ENCODE results near the gene LAIR2.
A peak's percentile ranks its signal among the peaks of the same experiment; 100 is the strongest.
"Not testable (repeated sequence)": the region's sequence is repeated elsewhere in the genome, so short reads cannot be mapped to it uniquely, and the experiment has no call there.

The LAIR2 gene

GRCh38 chr19:54463531-54464043 is 39.0 kb upstream of the LAIR2 start, which contains the start of gene LENG9:
Gene LENG9 (minus strand): TSS chr19:54463778. CDS start chr19:54463526, 252 bp downstream.
- DNase-seq (ENCODE audit: low read depth): peak; percentile 97
- TF ChIP-seq, protein P1, sequence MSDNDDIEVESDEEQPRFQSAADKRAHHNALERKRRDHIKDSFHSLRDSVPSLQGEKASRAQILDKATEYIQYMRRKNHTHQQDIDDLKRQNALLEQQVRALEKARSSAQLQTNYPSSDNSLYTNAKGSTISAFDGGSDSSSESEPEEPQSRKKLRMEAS (IDR thresholded peaks at IDR 0.05; ENCODE audit: low read depth, low read length): peak; percentile 57
- peak; percentile 89 for TF ChIP-seq POLR2A (IDR thresholded peaks at IDR 0.05; ENCODE audit: extremely low read depth, insufficient read length)
- no peak for TF ChIP-seq CTCF (IDR thresholded peaks at IDR 0.05; ENCODE audit: low read depth, low read length)
- TF ChIP-seq MYC (IDR thresholded peaks at IDR 0.05; ENCODE audit: low read depth, low read length): peak; percentile 62
- peak within 1 kb of the TSS; percentile 64 for H3K4me3 ChIP-seq (ENCODE audit: low read depth, low read length)

DNA sequence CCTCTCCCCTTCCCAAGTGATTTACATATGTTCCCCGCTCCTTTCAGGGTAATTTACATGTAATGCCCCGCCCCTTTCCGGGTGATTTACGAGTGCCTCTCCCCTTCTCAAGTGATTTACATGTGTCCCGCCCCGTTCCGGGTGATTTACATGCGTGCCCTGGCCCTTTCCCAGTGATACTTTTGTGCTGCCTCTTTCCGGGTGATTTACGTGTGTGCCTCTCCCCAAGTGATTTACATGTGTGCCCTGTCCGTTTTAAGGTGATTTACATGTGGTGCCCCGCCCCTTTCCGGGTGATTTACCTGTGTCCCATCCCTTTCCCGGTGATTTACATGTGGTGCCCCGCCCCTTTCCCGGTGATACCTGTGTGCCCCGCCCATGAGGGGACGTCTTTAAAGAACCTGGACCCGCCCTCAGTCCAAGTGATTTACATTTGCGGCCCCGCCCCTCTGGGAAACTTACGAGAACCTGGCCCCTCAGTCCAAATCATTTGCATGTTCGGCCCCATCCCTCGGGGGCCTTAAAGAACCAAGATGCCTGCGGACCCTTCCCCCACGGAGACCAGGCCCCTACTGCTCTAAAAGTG is 38.5 kb upstream of the LAIR2 start:
- DNase-seq (ENCODE audit: low read depth): peak; percentile 90
- no peak for TF ChIP-seq MYC (IDR thresholded peaks at IDR 0.05; ENCODE audit: low read depth, low read length)
- no peak for TF ChIP-seq POLR2A (IDR thresholded peaks at IDR 0.05; ENCODE audit: extremely low read depth, insufficient read length)
- TF ChIP-seq, protein P1 (IDR thresholded peaks at IDR 0.05; ENCODE audit: low read depth, low read length): no peak
- TF ChIP-seq CTCF (IDR thresholded peaks at IDR 0.05; ENCODE audit: low read depth, low read length): no peak
- peak overlapping the region; percentile 64 for H3K4me3 ChIP-seq (ENCODE audit: low read depth, low read length)

DNA sequence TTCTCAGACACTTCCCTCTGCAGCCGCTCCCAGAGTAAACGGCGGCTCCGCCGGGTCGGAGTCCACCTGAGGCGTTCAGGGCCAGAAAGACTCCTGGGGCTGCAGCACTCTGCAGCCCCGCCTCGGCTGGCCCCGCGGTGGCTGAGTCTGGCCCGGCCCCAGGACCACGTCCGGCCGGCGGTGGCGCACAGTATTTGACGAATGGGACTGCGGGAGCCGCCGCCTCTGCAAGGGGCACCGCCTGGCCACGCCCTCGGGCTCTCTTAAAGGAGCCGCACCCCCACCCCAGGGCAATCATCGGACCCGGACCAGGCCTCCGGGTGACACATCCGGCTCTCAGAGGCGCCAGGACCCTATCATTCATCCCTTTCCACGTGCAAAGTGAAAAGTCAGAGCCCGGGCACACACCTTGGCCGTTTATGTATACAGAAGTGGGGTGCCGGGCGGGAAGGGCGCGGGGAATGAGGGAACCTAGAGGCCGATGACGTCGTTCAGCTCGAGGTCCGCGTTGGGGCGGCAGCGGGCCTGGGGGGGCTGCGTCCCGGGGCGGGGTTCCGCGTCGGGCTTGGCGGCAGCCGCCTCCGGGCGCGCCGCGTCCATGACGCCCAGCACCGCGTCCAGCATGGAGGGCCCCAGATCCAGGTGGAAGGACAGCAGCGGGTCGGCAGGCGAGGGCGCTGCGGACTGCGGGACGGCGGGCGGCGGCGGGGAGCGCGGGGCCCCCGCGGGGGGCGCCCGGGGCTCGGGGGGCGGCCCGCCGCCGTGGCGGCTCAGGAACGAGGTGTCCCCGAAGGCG is 37.8 kb upstream of the LAIR2 start:
- peak; percentile 89 for DNase-seq (ENCODE audit: low read depth)
- peak; percentile 50 for TF ChIP-seq POLR2A (IDR thresholded peaks at IDR 0.05; ENCODE audit: extremely low read depth, insufficient read length)
- TF ChIP-seq CTCF (IDR thresholded peaks at IDR 0.05; ENCODE audit: low read depth, low read length): no peak
- TF ChIP-seq, protein P1 (IDR thresholded peaks at IDR 0.05; ENCODE audit: low read depth, low read length): 0 out of 2 replicates have a peak, but pooled peaks have one; percentile 3
- TF ChIP-seq MYC (IDR thresholded peaks at IDR 0.05; ENCODE audit: low read depth, low read length): no peak
- peak overlapping the region; percentile 64 for H3K4me3 ChIP-seq (ENCODE audit: low read depth, low read length)

DNA sequence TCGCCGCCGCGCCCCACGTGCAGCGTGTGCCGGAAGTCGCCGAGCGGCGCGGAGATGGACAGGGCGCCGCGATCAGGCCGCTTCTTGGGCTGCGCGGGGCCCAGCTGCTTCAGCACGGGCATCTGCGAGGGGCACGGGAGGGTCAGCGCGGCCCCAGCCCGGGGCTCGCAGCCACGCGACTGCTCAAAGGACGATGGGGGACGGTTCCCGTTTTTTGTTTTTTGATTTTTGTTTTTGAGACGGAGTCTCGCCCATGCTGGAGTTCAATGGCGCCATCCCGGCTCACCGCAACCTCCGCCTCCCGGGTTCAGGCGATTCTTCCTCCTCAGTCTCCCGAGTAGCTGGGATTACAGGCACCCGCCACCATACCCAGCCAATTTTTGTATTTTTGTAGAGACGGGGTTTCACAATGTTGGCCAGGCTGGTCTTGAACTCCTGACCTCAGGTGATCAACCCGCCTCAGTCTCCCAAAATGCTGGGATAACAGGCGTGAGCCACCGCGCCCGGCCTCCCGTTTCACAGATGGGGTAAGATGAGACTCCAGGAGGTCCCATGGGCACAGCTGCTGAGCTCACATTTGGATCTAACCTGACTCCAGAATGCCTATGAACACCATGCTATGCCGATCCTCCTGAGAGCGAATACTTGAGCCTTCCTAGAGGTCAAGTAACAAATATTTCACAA is 37.1 kb upstream of the LAIR2 start:
- H3K4me3 ChIP-seq (ENCODE audit: low read depth, low read length): no peak overlapping the region
- DNase-seq (ENCODE audit: low read depth): no peak
- TF ChIP-seq, protein P1 (IDR thresholded peaks at IDR 0.05; ENCODE audit: low read depth, low read length): no peak
- TF ChIP-seq CTCF (IDR thresholded peaks at IDR 0.05; ENCODE audit: low read depth, low read length) (no peak), POLR2A (IDR thresholded peaks at IDR 0.05; ENCODE audit: extremely low read depth, insufficient read length) (no peak), MYC (IDR thresholded peaks at IDR 0.05; ENCODE audit: low read depth, low read length) (no peak)

- DNase-seq (ENCODE audit: low read depth); H3K4me3 ChIP-seq (ENCODE audit: low read depth, low read length): not testable (repeated sequence)
Measured at GRCh38 chr19:54466110-54466480, 36.5 kb upstream of the LAIR2 start.

DNA sequence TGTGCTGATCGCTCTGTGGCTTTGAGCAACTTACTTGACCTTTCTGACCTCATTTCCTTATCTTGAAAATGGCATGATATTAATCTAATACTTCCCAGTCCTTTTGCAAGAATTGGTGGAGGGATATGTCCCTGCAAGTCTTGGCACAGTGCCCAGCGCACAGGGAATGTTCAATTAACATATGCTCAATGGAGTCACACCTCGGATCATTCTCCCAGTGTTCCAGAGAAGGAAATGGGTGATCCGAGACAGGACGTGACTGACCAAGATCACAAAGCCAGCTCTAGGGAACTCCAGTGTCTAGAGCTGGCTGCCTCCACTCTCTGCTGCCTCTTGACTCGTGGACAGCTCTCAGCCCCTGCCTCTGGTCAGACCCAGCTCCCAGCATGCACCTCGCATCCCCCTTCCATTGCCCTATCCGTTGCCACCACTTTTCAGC is 33.1 kb upstream of the LAIR2 start:
- DNase-seq (ENCODE audit: low read depth): no peak
- TF ChIP-seq, protein P1 (IDR thresholded peaks at IDR 0.05; ENCODE audit: low read depth, low read length): no peak
- no peak overlapping the region for H3K4me3 ChIP-seq (ENCODE audit: low read depth, low read length)

Data from NB4 (cell line).